H1 (cell line): Measurements from ENCODE around the gene ROBO4. TPM values are rescaled to one million over a fixed set of nuclear protein-coding genes. Genes with fewer than 3 reads are reported as not detected.

Experiments used
- CTCF ChIA-PET: fragments of 300-600 bp; sonication (Branson Sonifier 250); formaldehyde crosslinking; loops from one replicate; lab custom pipeline; 2021; ENCODE audit not compliant: partially characterized antibody; lab: Charles Lee
- POLR2A ChIA-PET: fragments of 300-600 bp; sonication (Branson Sonifier 250); formaldehyde crosslinking; loops from one replicate; lab custom pipeline; 2021; ENCODE audit warnings: inconsistent platforms; ENCODE audit not compliant: partially characterized antibody; lab: Charles Lee
- DNase-seq, 2 experiments: peaks; one replicate each; pipeline versions ENCODE4 v3.0.0 to v3.0.0-alpha.2; 2010 to 2022; ENCODE audit warnings: low spot score in 2 of 2, low read depth in 1 of 2, mixed read lengths in 1 of 2
- FAIRE-seq: peaks from 2 replicates; lab custom pipeline; 2011; peaks lifted over from hg19 to GRCh38; lab: Jason Lieb, UNC
- H2AFZ ChIP-seq: 2 replicates; pipeline ENCODE4 v1.8.1; 2012; ENCODE audit warnings: low read length, inconsistent platforms
- H2AK5ac ChIP-seq: 2 replicates; pipeline ENCODE4 v1.6.1; 2013; ENCODE audit warnings: low read depth, low read length
- H2BK120ac ChIP-seq: replicated peaks from 2 replicates; pipeline ENCODE3; 2013; ENCODE audit warnings: low read depth, low read length, inconsistent platforms
- H2BK12ac ChIP-seq: 2 replicates; pipeline ENCODE4 v1.6.1; 2013; ENCODE audit warnings: low read depth, low read length
- H2BK15ac ChIP-seq: 2 replicates; pipeline ENCODE4 v1.6.1; 2013; ENCODE audit warnings: low read length
- H2BK20ac ChIP-seq: 2 replicates; pipeline ENCODE4 v1.6.1; 2013; ENCODE audit warnings: low read length
- H2BK5ac ChIP-seq: 2 replicates; pipeline ENCODE4 v1.6.1; 2013; ENCODE audit warnings: low read depth, low read length
- H3K14ac ChIP-seq: 2 replicates; pipeline ENCODE4 v1.6.1; 2013; ENCODE audit warnings: inconsistent platforms; ENCODE audit not compliant: insufficient read length
- H3K18ac ChIP-seq: 2 replicates; pipeline ENCODE4 v1.6.1; 2013; ENCODE audit warnings: low read length; ENCODE audit errors: extremely low read depth
- H3K23ac ChIP-seq: 2 replicates; pipeline ENCODE4 v1.6.1; 2013; ENCODE audit warnings: inconsistent platforms; ENCODE audit not compliant: insufficient read length
- H3K23me2 ChIP-seq: 2 replicates; pipeline ENCODE4 v1.6.1; 2013; ENCODE audit warnings: low read depth, low read length
- H3K27ac ChIP-seq: 2 replicates; pipeline ENCODE4 v1.6.1; 2011; ENCODE audit warnings: low read depth, low read length, inconsistent platforms
- H3K27me3 ChIP-seq, 4 experiments: replicated peaks in 1 of 4; 1 replicate in 1 of 4; 2 replicates in 3 of 4; pipeline versions ENCODE4 v1.6.1 to v1.8.1; 2011 to 2013; ENCODE audit warnings: low read length in 3 of 4, mild to moderate bottlenecking in 3 of 4, inconsistent platforms in 2 of 4, mixed read lengths in 2 of 4, moderate library complexity in 1 of 4; ENCODE audit not compliant: control insufficient read depth in 3 of 4, insufficient read depth in 3 of 4; ENCODE audit errors: extremely low read depth in 1 of 4
- H3K36me3 ChIP-seq, 4 experiments: 2 replicates each; pipeline versions ENCODE4 v1.6.1 to v1.8.1; 2011 to 2013; ENCODE audit warnings: mild to moderate bottlenecking in 4 of 4, low read length in 3 of 4, moderate library complexity in 2 of 4, control low read depth in 1 of 4, inconsistent platforms in 1 of 4; ENCODE audit not compliant: insufficient read depth in 4 of 4, control insufficient read depth in 2 of 4
- H3K4ac ChIP-seq: replicated peaks from 2 replicates; pipeline ENCODE3; 2013; ENCODE audit warnings: low read length, low read depth, mixed read lengths, inconsistent platforms; ENCODE audit not compliant: insufficient read length
- H3K4me1 ChIP-seq, 4 experiments: replicated peaks in 1 of 4; 1 replicate in 1 of 4; 2 replicates in 3 of 4; pipeline versions ENCODE4 v1.6.1 to v1.8.1; 2011 to 2013; ENCODE audit warnings: low read length in 3 of 4, inconsistent platforms in 2 of 4, mixed read lengths in 1 of 4; ENCODE audit not compliant: insufficient read depth in 4 of 4, control insufficient read depth in 3 of 4
- H3K4me2 ChIP-seq, 2 experiments: 2 replicates each; pipeline versions ENCODE4 v1.6.1 to v1.8.1; 2011 to 2013; ENCODE audit warnings: low read depth in 2 of 2, low read length in 2 of 2, control low read depth in 1 of 2, inconsistent platforms in 1 of 2, mild to moderate bottlenecking in 1 of 2; ENCODE audit not compliant: insufficient read depth in 1 of 2
- H3K4me3 ChIP-seq, 4 experiments: fragments of 200-600, 300-600 bp in 1 of 4; sonication (generic), shearing (Covaris generic), sonication (Bioruptor Twin) in 1 of 4; 2 replicates each; pipeline versions ENCODE4 v1.5.1 to v1.8.1; 2011 to 2016; ENCODE audit warnings: low read length in 4 of 4, low read depth in 3 of 4, control low read depth in 2 of 4, inconsistent platforms in 2 of 4, mild to moderate bottlenecking in 2 of 4, mixed read lengths in 1 of 4, moderate library complexity in 1 of 4; ENCODE audit not compliant: insufficient read depth in 2 of 4; ENCODE audit errors: extremely low read depth in 1 of 4
- H3K56ac ChIP-seq: replicated peaks from 2 replicates; pipeline ENCODE3; 2013; ENCODE audit warnings: low read depth, mild to moderate bottlenecking, mixed read lengths, low read length, inconsistent platforms; ENCODE audit not compliant: insufficient read length
- H3K79me1 ChIP-seq: 2 replicates; pipeline ENCODE4 v1.6.1; 2013; ENCODE audit warnings: low read depth, low read length, control low read depth
- H3K79me2 ChIP-seq, 2 experiments: 2 replicates each; pipeline versions ENCODE4 v1.6.1 to v1.8.1; 2012 to 2013; ENCODE audit warnings: low read length in 2 of 2, mild to moderate bottlenecking in 2 of 2, inconsistent platforms in 1 of 2; ENCODE audit not compliant: insufficient read depth in 2 of 2, control insufficient read depth in 1 of 2
- H3K9ac ChIP-seq, 4 experiments: replicated peaks in 1 of 4; 1 replicate in 1 of 4; 2 replicates in 3 of 4; pipeline versions ENCODE4 v1.6.1 to v1.8.1; 2011 to 2013; ENCODE audit warnings: low read depth in 3 of 4, low read length in 3 of 4, control low read depth in 2 of 4, mild to moderate bottlenecking in 2 of 4, moderate library complexity in 2 of 4, inconsistent platforms in 1 of 4; ENCODE audit errors: extremely low read depth in 1 of 4
- H3K9me3 ChIP-seq, 2 experiments: 2 replicates each; pipeline versions ENCODE4 v1.6.1 to v1.8.1; 2012 to 2013; ENCODE audit warnings: mild to moderate bottlenecking in 2 of 2, moderate library complexity in 2 of 2, control low read depth in 1 of 2, inconsistent platforms in 1 of 2, low read depth in 1 of 2, low read length in 1 of 2, mixed read lengths in 1 of 2; ENCODE audit not compliant: insufficient read depth in 2 of 2
- H4K20me1 ChIP-seq, 2 experiments: replicated peaks in 1 of 2; 2 replicates each; pipeline versions ENCODE3 to v1.8.1; 2011 to 2013; ENCODE audit warnings: inconsistent platforms in 2 of 2, low read length in 2 of 2, mild to moderate bottlenecking in 1 of 2; ENCODE audit not compliant: insufficient read depth in 2 of 2, control insufficient read depth in 1 of 2
- H4K5ac ChIP-seq: 2 replicates; pipeline ENCODE4 v1.6.1; 2013; ENCODE audit warnings: low read length, low read depth, mixed read lengths, inconsistent platforms; ENCODE audit not compliant: insufficient read length
- H4K8ac ChIP-seq: 2 replicates; pipeline ENCODE4 v1.8.0; 2013; ENCODE audit warnings: mild to moderate bottlenecking, moderate library complexity, low read length, inconsistent platforms; ENCODE audit not compliant: insufficient read depth; ENCODE audit errors: extremely low read depth
- H4K91ac ChIP-seq: replicated peaks from 2 replicates; pipeline ENCODE3; 2013; ENCODE audit warnings: low read length, mixed read lengths, inconsistent platforms; ENCODE audit not compliant: insufficient read length
- BACH1 ChIP-seq: IDR thresholded peaks from 2 replicates; pipeline ENCODE4 v1.6.1; 2012; ENCODE audit warnings: low read length, improper control_type of control experiment
- EGR1 ChIP-seq: IDR thresholded peaks from 2 replicates; pipeline ENCODE4 v1.6.1; 2011; ENCODE audit warnings: low read depth, low read length, borderline replicate concordance
- SAP30 ChIP-seq: fragments of 300-600 bp; sonication (generic); IDR thresholded peaks from 2 replicates; pipeline ENCODE4 v1.7.1; 2012; ENCODE audit warnings: low read length, moderate library complexity, mild to moderate bottlenecking, inconsistent platforms; ENCODE audit not compliant: insufficient read depth, insufficient replicate concordance
- WGBS, 2 experiments: shearing (Covaris generic) in 1 of 2; methylation state at CpG; one replicate each; pipeline versions ENCODE4 v1.1.6 to v1.1.7; 2013 to 2015; ENCODE audit warnings: low lambda C conversion rate in 2 of 2, mixed read lengths in 2 of 2, inconsistent platforms in 1 of 2, low coverage in 1 of 2, missing lambda C conversion rate in 1 of 2; ENCODE audit not compliant: insufficient replicate concordance in 2 of 2, insufficient coverage in 1 of 2, insufficient read length in 1 of 2; ENCODE audit errors: extremely low coverage in 1 of 2, missing lambda C conversion rate in 1 of 2; 5-methylcytosine and 5-hydroxymethylcytosine counted together
- polyA plus RNA-seq, 7 experiments: library from polyadenylated mRNA; depleted of rRNA in 3 of 7; stranded (reverse) in 5 of 7; unstranded in 2 of 7; fragments of >200 nt in 5 of 7; fragments of 200-250 nt in 2 of 7; gene quantifications; 1 replicate in 5 of 7; 2 replicates in 1 of 7; 4 replicates in 1 of 7; pipeline versions ENCODE4 v1.2.1 to v1.2.3, GENCODE V29; 2011 to 2013; ENCODE audit warnings: missing spikeins in 2 of 7, mixed read lengths in 2 of 7
- total RNA-seq: library from RNA; stranded (reverse); fragmentation: NEBNext Ultra II Directional; extraction: Animal tissue kit (Norgen Biotek cat#: 25700); gene quantifications from 2 replicates; pipeline ENCODE4 v1.2.1, GENCODE V29; 2021

ROBO4 gene
- total and polyA plus RNA-seq, 2 of the 8 experiments (the other 6 are each of a cell fraction or from before 2014, with no cell fraction given) = 0.03 TPM; not detected in 1

GRCh38 chr11:124944565-124944964 lies 46.9 kb upstream of the ROBO4 start:
- Histone ChIP-seq H3K9ac (no peak overlapping the region), H2AK5ac (no peak overlapping the region), H3K4me2 (no peak overlapping the region), H3K36me3 (no peaks in the 10 kb centered on the region), H2BK120ac (no peak overlapping the region), H4K5ac (no peak overlapping the region), H3K9me3 (no peaks in the 10 kb centered on the region), H2BK20ac (no peak overlapping the region), H2BK15ac (no peak overlapping the region), H4K20me1 (no peaks in the 10 kb centered on the region), H3K23me2 (no peaks in the 10 kb centered on the region), H2BK12ac (no peak overlapping the region), H3K27me3 (0 out of 7 replicates have a peak, but pooled peaks cover 0 to 3% (median 0%) of the 10 kb centered on the region in 4 experiments), H4K8ac (no peak overlapping the region), H3K4ac (no peak overlapping the region), H3K79me2 (no peaks in the 10 kb centered on the region), H3K56ac (no peak overlapping the region), H3K4me1 (no peaks in the 10 kb centered on the region), H3K14ac (no peak overlapping the region), H3K4me3 (no peak overlapping the region), H3K27ac (no peak overlapping the region), H4K91ac (no peak overlapping the region), H2AFZ (no peak overlapping the region), H3K23ac (no peak overlapping the region), H2BK5ac (no peak overlapping the region), H3K79me1 (no peaks in the 10 kb centered on the region), H3K18ac (no peak overlapping the region)
- WGBS, 2 experiments = 89% methylated on average over 3 of the region's 3 CpGs; no CpG with 5 or more reads in 1 of the 2 experiments
- ChIA-PET CTCF (interaction anchor here (0.6 to 2.4 kb wide), 3 partner anchors 9 to 533 kb away, joined by 3 to 16 read pairs (median 4); partner anchors contain the start of gene HEPACAM), POLR2A (no interaction called here)
- no peak for TF ChIP-seq SAP30
- no peak for TF ChIP-seq EGR1
- no peak for TF ChIP-seq BACH1
- DNase-seq (no peak), FAIRE-seq (no peak)
